Measurements from ENCODE around the gene MTAP. TPM values are rescaled to one million over a fixed set of nuclear protein-coding genes. Genes with fewer than 3 reads are reported as not detected.

MTAP gene
- total RNA-seq, 4 donors from 2014 or later: 4.5 to 15.1 (median 13.6) TPM

DNA sequence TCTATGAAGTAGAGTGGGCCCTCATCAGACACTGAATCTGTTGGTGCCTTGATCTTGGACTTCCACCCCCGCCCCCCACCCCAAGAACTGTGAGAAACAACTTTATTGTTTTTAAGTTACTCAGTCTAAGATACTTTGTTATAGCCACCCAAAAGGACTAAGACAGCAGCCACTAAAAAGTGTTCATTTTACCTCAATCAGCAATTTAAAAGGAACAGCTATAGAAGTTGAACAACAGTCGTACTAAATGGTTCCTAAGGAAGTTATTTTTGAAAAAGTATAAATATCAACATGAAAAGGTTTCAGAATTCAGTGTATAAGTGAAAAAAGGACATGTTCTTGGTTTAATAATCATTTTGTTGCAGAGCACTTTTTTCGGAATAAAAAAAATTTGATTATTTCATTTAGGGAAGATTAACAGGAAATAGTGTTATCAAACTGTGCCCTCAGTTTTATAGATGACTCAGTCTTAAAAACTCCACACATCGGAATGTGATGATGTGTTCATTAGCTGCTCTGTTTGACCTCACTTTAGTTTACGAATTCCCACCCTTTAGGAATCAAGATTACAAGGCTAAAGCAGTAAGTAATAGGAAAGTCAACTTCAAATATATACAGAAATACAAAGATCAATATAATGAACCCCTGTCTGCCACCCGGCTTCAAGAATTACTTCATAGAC, 71.2 kb downstream of the MTAP start:
- H3K4me3 ChIP-seq: no peak overlapping the region
- no peak overlapping the region for H3K27ac ChIP-seq
- no peaks in the 10 kb centered on the region for H3K27me3 ChIP-seq
- TF ChIP-seq EP300 (IDR thresholded peaks at IDR 0.05; ENCODE audit: low read depth) (no peak), POLR2AphosphoS5 (IDR thresholded peaks at IDR 0.05) (no peak), POLR2A (IDR thresholded peaks at IDR 0.05) (no peak)
- TF ChIP-seq, protein P1, sequence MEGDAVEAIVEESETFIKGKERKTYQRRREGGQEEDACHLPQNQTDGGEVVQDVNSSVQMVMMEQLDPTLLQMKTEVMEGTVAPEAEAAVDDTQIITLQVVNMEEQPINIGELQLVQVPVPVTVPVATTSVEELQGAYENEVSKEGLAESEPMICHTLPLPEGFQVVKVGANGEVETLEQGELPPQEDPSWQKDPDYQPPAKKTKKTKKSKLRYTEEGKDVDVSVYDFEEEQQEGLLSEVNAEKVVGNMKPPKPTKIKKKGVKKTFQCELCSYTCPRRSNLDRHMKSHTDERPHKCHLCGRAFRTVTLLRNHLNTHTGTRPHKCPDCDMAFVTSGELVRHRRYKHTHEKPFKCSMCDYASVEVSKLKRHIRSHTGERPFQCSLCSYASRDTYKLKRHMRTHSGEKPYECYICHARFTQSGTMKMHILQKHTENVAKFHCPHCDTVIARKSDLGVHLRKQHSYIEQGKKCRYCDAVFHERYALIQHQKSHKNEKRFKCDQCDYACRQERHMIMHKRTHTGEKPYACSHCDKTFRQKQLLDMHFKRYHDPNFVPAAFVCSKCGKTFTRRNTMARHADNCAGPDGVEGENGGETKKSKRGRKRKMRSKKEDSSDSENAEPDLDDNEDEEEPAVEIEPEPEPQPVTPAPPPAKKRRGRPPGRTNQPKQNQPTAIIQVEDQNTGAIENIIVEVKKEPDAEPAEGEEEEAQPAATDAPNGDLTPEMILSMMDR (IDR thresholded peaks at IDR 0.05): no peak
- no peak for DNase-seq
- intact Hi-C loops (cut with DNase I; ENCODE audit: low total_unique reads): no loop called here
- no peaks in the 10 kb centered on the region for H3K9me3 ChIP-seq
- 83 to 90% methylated on average over 5 to 6 of the region's 6 CpGs for WGBS, 2 donors (ENCODE audit: low coverage in 1 of 2)
- no peaks in the 10 kb centered on the region for H3K4me1 ChIP-seq
- no peaks in the 10 kb centered on the region for H3K36me3 ChIP-seq
- in situ Hi-C loops (cut with MboI; ENCODE audit: low pct_ligation_motif_present in 1 of 4, low pct_unique_long_range_greater_than_20kb in 1 of 4, low sequenced_read_pairs in 3 of 4): no loop called here

DNA sequence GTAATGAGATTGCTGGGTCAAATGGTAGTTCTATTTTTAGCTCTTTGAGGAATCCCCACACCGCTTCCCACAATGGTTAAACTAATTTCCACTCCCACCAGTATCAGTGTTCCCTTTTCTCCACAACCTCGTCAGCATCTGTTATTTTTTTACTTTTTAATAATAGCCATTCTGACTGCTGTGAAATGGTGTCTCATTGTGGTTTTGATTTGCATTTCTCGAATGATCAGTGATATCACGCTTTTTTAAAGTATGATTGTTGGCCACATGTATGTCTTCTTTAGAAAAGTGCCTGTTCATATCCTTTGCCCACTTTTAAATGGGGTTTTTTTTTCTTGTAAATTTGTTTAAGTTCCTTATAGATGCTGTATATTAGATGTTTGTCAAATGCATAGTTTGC, 73.5 kb downstream of the MTAP start:
- Histone ChIP-seq H3K27me3 (no peaks in the 10 kb centered on the region), H3K9me3 (peaks cover 8 to 9% of the 10 kb centered on the region in 2 donors), H3K4me3 (no peak overlapping the region), H3K36me3 (peaks cover 0 to 10% (median 0%) of the 10 kb centered on the region in 4 donors), H3K4me1 (no peaks in the 10 kb centered on the region), H3K27ac (no peak overlapping the region)
- DNase-seq: no peak
- 74 to 87% methylated on average over 4 of the region's 4 CpGs for WGBS, 2 donors (ENCODE audit: low coverage in 1 of 2)
- in situ Hi-C loops (cut with MboI; ENCODE audit: low pct_ligation_motif_present in 1 of 4, low pct_unique_long_range_greater_than_20kb in 1 of 4, low sequenced_read_pairs in 3 of 4) (no loop called here), intact Hi-C loops (cut with DNase I; ENCODE audit: low total_unique reads) (no loop called here)
- TF ChIP-seq, protein P1 (IDR thresholded peaks at IDR 0.05): no peak
- TF ChIP-seq POLR2AphosphoS5 (IDR thresholded peaks at IDR 0.05) (no peak), EP300 (IDR thresholded peaks at IDR 0.05; ENCODE audit: low read depth) (no peak), POLR2A (IDR thresholded peaks at IDR 0.05) (no peak)

DNA sequence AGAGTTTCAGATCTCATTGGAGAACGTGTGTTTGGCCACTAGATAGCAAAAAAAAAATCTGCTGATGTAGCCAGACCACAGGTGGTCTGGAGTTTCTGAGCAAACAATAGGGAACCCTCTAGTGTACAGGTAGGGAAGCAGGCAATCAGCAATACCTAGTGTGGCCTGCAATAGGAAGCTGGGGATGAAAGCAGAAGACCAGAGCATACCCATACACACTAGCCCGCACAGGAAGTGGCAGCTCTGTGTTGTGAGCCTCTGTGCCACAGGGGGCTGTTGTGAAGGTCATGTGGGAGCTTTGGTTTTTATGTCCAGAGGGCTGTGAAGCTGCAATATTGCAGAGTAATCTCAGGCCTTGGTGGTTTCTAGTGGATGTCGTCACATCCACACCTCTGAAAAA, 81.2 kb downstream of the MTAP start:
- peaks cover 0 to 10% (median 0%) of the 10 kb centered on the region in 4 donors for H3K36me3 ChIP-seq
- H3K4me1 ChIP-seq: no peaks in the 10 kb centered on the region
- H3K27me3 ChIP-seq: no peaks in the 10 kb centered on the region
- intact Hi-C loops (cut with DNase I; ENCODE audit: low total_unique reads) (no loop called here), in situ Hi-C loops (cut with MboI; ENCODE audit: low pct_ligation_motif_present in 1 of 4, low pct_unique_long_range_greater_than_20kb in 1 of 4, low sequenced_read_pairs in 3 of 4) (no loop called here)
- 85 to 88% methylated on average over 3 of the region's 3 CpGs for WGBS, 2 donors (ENCODE audit: low coverage in 1 of 2)
- no peak for DNase-seq
- no peak overlapping the region for H3K27ac ChIP-seq
- peaks cover 10 to 16% of the 10 kb centered on the region in 2 donors for H3K9me3 ChIP-seq
- H3K4me3 ChIP-seq: no peak overlapping the region
- TF ChIP-seq, protein P1 (IDR thresholded peaks at IDR 0.05): no peak
- no peak for TF ChIP-seq EP300 (IDR thresholded peaks at IDR 0.05; ENCODE audit: low read depth)
- TF ChIP-seq POLR2AphosphoS5 (IDR thresholded peaks at IDR 0.05): no peak
- TF ChIP-seq POLR2A (IDR thresholded peaks at IDR 0.05): no peak

DNA sequence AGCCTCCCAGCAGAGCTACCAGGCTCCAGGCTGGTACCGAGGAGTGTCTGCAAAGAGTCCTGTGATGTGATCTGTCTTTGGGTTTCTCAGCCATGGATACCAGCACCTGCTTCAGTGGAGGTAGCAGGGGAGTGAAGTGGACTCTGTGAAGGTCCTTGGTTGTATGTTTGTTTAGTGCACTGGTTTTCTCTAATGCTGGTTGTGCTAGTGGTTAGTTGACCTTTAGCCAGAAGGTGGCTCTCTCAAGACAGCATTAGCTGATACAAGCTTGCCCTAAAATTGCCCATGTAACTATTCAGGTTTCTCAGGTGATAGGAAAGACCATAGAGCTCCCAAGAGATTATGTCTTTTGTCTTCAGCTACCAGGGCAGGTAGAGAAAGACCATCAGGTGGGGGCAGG, 87.2 kb downstream of the MTAP start:
- Histone ChIP-seq H3K36me3 (peaks cover 0 to 11% (median 0%) of the 10 kb centered on the region in 4 donors), H3K9me3 (peaks cover 0 to 21% of the 10 kb centered on the region in 2 donors), H3K4me3 (no peak overlapping the region), H3K27me3 (no peaks in the 10 kb centered on the region), H3K27ac (no peak overlapping the region), H3K4me1 (no peaks in the 10 kb centered on the region)
- intact Hi-C loops (cut with DNase I; ENCODE audit: low total_unique reads): no loop called here
- WGBS, 2 donors (ENCODE audit: low coverage in 1 of 2): 87% methylated on average over 1 of the region's 1 CpG; no CpG with 5 or more reads in 1 of the 2 donors
- in situ Hi-C loops (cut with MboI; ENCODE audit: low pct_ligation_motif_present in 1 of 4, low pct_unique_long_range_greater_than_20kb in 1 of 4, low sequenced_read_pairs in 3 of 4): no loop called here
- no peak for TF ChIP-seq POLR2AphosphoS5 (IDR thresholded peaks at IDR 0.05)
- no peak for TF ChIP-seq POLR2A (IDR thresholded peaks at IDR 0.05)
- TF ChIP-seq, protein P1 (IDR thresholded peaks at IDR 0.05): no peak
- TF ChIP-seq EP300 (IDR thresholded peaks at IDR 0.05; ENCODE audit: low read depth): no peak
- no peak for DNase-seq

Data from transverse colon (tissue), 4 donors.